Right hindlimb (tissue), 1 donor: ENCODE data around the gene AURKAIP1.
"Not testable (repeated sequence)": the region's sequence is repeated elsewhere in the genome, so short reads cannot be mapped to it uniquely, and the experiment has no call there.

ENCODE experiments used
- DNase-seq: peaks from one replicate; pipeline ENCODE4 v3.0.0-alpha.2; 2018

AURKAIP1 gene

DNA sequence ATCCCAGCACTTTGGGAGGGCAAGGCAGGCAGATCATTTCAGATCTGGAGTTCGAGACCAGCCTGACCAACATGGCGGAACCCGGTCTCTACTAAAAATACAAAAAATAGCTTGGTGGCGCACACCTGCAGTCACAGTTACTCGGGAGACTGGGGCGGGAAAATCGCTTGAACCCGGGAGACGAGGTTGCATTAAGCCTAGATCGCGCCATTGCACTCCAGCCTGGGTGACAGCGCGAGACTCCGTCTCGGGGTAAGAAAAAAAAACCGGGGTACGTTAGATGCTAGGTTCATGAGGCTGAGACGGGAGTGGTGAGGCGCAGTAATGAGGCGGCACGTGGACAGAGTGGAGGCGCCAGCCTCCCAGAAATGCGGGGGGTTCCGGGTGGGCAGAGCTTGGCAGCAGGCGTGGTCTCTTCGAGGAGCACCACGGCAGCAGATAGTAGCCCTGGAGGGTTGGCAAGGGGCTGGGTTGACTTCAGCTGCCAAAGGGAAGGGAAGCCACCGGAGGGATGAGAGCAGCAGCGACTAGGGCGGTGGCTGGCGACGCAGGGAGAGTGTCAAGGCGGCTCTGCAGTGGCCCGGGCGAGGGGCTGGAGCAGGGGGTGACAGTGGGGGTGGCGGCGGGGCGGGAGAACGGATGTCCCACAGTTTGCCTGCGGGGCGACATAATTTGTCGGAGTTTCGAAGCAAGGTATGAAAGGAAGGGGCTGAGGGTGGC, 31.3 kb upstream of the AURKAIP1 start:
- DNase-seq = no peak

DNA sequence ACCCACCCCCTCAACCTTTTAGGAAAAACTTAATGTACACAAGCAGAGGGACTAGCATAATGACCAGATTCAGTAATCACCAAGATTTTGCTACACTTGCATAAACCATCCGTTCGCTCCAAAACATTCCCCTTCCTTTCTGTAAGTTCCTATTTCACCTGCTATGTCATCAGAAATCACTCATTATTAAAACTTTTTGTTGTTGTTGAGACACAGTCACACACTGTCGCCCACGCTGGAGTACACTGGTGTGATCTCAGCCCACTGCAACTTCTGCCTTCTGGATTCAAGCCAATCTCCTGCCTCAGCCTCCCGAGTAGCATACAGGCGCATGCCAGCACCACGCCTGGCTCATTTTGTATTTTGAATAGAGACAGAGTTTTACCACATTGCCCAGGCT, 28.6 kb upstream of the AURKAIP1 start:
- no peak for DNase-seq

DNA sequence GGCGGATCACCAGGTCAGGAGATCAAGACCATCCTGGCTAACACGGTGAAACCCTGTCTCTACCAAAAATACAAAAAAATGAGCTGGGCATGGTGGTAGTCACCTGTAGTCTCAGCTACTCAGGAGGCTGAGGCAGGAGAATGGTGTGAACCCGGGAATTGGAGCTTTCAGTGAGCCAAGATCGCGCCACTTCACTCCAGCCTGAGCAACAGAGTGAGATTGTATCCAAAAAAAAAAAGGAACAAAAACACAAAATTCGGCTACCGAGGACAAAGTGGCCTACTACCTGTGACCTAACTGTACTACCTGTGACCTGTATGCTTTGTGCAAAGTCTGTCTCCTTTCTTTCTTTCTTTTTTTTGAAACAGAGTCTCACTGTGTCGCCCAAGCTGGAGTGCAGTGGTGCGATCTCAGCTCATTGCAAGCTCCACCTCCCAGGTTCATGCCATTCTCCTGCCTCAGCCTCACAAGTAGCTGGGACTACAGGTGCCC, 27.9 kb upstream of the AURKAIP1 start:
- not testable (repeated sequence) for DNase-seq

DNA sequence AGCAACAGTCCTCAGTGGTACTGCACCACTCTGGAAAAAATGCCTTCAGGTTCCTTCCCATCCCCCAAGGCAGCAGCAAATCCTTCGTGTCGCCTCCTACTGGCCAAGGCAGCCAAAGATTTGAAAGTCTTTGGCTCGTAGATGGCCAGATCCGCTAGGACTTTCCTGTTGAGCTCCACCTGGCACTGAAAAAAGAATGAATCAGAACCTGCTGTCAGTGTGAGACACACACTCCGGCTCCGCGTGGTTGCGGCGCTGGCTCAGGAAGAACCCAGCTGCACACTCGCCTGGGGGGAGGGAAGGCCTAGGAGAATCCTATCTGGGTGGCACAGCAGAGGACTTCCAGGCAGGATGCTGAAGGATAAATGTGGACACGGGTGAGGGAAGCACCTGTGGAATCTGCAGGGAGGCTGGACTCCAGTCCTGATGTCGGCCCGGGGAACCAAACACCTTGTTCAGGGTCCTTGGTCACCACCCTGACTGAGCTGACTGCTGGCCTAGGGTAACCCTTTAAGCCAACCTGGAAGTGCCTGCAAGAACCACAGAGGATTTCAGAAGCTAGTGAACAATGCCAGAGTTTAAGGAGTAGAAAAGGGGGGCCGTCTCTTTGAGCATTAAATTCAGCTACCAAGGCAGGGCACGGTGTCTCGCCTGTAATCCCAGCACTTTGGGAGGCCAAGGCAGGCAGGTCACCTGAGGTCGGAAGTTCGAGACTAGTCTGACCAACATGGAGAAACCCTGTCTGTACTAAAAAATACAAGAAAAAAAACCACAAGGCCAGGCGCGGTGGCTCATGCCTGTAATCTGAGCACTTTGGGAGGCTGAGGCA, 27.3 kb upstream of the AURKAIP1 start:
- DNase-seq = no peak

DNA sequence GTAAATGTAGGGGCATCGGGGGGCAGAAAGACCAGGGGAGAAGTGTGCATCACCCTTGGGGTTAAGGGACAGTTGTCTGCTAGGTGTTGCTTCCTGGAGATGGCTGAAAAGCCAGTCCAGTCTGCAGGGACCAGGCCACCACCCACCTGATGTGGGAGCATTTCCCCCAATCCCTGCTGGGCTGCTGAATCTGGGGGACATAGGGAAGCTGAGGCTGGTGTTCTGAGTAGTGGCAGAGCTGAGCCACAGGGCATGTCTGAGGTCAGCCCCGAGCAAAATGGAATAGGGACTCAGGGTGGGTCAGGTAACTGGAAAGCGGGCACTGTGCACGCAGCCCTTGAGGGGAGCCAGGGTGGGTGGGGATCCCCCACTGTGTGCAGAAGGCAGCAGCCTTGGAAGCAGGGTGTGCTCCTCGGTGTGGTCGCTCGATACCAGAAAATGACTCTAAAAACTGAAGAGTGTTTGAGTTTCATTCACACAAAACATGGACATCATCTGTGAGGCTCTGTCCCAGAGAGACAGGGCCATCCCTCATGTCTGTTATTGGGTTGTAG, 26.5 kb upstream of the AURKAIP1 start:
- DNase-seq = no peak

DNA sequence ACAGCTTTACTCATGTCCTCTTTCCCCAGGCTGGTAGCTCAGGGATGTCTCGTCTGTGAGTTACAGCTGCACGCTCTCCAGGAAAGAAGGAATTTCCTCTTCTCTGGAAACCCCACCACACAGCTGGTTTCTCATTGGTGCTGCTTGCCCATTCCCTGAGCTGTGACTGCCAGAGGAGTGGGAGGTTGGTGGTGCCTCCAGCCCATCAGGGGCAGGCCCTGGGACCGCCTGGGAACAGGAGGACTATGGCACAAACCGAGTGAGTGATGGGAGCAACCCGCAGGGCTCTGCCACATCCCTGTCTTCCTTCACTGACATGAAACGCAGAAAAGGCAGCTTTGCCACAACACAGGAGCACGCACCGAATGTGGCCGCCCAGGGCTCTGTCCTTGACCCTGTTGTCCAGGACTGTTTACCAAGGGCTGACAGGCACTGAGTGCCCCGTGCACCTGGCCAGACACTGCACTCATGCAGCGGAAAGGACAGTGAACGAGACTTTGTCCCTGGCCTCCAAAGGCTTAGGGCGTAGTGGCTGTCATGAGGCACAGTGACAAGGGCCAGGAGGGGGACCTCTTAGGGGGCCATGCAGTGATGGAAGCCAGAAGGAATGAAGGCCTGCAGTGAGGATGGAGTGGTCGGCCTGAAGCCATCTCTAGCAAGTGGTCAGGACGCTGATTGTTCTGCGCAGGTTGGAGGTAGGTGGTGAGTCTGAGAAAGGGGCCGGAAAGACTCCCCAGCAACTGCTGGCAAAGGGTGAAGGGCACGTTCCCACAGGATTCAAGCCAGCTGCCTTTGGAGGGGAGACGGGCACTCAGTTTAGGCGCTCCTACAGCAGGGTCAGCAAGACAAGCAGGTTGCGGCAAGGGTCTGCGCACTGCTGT, 25.8 kb upstream of the AURKAIP1 start:
- DNase-seq = no peak

DNA sequence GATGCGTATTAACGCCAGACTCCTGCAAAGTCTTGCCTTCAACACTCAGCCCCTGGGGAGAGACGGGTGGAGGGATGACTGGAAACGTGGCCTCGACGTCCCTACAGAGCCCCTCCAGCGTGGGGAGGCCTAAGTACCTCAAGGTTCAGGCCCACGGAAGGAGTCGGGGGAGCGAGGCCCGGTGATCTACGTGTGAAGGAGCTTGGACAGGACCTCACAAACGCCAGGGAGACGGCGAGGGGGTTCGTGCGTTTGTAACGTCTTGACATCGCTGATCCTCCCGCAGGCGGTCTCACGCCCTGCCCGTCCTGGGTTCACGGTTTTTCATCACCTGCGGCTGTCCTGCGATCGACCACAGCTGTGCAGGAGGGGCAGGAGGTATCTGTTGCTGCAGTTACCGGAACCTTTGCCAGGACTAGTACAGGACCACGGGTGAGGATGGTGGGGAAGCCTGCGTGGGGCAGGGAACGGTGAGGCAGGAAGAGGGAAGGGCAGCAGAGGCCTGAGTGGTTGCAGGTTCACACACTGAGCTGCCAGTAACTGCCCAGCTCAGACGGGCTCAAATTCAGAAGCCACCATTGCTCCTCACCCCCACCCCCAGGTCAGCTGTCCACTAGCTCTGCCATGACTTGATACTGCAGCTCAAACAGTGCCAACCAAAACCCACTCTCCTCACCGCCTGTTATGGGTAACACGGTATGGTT, 25.0 kb upstream of the AURKAIP1 start:
- no peak for DNase-seq

DNA sequence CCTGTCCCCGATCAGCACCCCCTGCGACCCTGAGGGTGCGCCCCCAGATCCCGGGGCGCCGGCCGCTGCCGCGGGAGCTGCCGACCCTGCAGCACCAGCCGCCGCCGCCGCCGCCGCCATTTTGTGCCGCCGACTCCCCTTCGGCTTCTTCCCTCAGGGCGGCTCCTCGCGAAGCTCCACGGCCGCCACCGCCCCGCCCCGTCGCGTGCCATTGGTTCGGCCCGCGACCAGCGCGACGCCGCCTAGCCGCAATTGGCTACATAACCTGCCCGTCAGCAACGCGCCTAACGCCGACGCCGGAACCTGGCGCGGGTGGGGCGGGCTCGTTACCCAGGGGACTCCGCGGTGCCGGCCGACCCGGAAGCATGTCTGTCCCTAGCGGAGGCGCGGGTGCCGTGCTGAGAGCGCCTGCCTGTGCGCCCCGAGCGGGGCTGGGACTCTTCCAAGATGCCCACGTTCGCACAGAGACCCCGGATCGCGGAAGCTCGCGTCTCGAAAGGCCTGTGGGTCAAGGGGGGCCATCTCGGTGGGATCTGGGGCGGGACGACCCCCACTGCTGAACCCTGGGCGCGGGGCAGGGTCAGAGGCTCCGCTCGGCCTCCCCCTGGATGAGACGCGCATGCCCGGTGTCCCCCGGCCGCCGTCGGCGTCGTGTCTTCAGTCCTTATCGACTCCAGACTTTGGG, 24.3 kb upstream of the AURKAIP1 start, which contains the start of gene CCNL2:
Gene CCNL2, minus strand, starts transcription at position 149 of the 685 bp plus-strand sequence. Its CDS starts 29 bp downstream, at position 120.
- peak; percentile 98 for DNase-seq

DNA sequence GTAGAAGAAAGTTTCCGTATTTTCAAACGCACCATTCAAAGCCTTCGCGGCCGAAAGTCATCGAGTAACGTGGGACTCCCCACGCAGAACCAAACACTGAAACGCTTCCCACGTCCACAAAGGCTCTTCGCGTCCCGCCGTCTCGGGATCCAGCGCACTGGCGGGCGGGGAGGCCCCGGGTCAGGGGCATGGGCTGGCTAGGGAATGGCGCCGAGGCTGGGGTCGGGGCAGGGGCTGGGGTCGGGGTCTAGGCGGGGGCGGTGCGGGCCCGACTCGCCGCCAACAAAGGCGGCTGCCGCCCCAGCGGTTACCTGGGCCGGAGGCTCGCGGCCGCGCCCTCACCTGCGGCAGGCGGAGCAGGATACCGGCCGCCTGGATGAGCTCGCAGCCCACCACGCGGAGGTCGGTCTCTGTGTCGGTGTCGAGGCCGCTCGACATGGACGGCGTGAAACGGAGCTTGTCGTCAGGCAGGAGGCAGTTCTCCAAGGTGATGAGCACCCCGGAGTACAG, 23.7 kb upstream of the AURKAIP1 start:
- DNase-seq = no peak

DNA sequence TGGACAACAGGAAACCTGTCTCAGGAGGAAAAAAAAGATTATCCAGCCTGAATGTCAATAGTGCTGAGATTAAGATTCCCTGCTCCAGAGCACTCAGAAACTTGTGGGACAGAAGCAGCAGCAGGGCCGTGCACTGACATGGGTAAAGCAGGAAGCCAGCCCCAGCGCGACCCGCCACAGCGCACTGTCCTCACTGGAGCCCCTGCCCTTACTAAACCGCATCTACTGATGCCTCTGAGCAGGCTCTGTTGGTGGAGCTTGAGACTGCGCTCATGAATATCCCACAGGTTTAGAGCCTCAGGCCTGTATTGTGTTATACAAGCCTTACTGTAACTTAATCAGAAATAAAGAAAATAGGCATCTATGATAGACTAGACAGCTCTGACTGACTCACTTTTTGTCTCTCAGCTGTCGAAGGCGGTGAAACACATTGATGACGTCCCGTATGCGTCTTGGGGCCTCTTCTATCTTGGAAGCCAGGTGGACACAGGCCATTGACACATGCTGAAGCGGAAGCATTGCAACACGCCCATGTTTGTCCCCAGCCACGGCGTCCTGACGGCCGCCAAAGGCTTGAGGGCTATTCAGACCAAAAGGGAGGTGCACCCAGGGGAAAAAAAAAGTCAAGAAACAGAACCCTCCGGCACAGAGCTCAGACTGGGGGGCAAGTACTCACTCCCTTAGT, 23.0 kb upstream of the AURKAIP1 start:
- no peak for DNase-seq

DNA sequence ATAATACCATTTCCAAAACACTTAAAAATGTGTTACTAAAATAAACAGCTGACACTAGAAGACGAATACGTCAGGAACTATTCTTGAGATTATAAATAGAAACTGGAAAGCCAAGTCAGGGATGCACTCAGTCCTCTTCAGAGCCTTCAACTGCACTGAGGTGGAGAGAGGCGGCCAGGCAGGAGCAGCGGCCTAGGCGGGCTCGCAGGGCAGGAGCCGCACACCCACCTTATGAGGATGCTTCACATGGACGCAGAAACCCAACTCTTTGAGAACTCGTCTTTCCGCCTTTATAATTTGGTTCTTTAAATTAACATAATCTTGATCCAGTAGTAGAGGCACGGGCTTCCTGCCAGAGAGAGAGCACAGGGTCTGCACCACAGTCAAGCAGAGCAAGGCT, 20.2 kb upstream of the AURKAIP1 start:
- no peak for DNase-seq

DNA sequence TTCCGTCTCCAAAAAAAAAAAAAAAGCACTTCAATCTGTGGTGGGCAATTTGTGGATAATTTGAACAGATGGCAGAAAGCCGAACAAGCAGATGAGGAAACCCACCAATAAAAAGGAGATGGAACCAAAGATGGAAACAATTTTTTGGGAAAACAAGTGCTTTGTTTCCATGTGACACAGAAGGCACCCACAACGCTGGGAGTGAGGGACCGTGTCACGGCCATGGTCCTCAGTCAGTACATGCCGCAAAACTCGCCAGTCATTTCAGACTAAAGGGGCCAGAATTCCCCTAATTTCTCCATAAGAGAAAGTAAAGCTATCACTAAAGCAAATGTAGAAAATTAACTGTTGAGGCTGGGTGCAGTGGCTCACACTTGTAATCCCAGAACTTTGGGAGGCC, 19.1 kb upstream of the AURKAIP1 start:
- DNase-seq = no peak

DNA sequence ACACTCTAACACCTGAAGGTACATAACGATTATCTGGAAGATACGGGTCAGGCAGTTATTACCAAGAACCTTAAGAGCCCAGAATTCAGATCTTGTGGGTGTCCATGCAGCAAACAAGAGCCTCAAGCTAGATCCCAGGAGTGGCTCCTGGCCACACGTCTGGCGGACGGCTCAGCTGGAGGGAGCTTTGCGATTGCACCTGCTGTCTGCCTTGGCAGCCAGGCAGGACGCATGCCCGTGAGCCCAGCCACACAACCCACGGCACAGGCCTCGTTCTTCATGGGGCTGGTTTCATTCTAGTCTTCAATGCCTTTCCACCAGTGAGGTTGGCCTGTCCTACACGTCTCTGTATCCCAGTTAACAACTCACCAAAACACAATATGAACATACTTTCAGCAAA, 18.4 kb upstream of the AURKAIP1 start:
- no peak for DNase-seq

DNA sequence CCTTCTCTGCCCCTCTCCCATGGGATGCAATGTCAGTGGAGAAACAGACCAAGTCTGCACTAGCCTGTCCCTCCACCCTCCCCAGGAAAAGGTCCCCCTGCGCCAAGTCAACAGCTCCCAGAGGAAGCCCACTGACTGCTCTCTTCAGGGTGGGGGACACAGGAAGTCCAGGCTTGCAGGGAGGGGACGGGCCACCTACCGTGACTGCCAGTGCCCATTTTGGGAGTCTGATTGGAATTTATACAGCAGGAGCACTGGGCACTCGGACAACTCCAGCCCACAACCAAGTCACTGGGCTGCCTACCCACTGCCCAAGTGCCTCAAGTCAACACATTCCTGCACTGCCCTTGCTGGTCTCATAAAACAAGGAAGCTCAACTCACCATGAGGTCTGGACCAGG, 18.0 kb upstream of the AURKAIP1 start:
- no peak for DNase-seq

DNA sequence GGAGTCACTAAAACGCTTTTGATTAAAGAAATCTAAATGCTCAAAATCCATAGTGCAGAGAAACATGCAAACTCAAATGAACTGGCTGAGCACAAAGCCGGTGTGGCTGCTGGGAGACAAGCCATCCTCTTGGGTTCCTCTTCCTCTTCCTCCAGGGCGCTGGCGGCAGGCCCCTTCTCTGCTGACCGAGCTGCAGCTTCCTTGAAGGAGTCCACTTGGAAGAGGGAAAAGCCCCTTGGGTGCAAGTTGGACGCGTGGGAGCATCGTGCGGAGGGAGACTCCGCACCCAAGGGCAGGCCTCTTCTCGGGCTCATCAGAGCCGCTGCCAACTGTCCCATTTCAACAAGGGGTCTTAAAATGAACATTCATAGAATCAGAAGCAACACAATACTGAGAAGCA, 16.2 kb upstream of the AURKAIP1 start:
- no peak for DNase-seq

DNA sequence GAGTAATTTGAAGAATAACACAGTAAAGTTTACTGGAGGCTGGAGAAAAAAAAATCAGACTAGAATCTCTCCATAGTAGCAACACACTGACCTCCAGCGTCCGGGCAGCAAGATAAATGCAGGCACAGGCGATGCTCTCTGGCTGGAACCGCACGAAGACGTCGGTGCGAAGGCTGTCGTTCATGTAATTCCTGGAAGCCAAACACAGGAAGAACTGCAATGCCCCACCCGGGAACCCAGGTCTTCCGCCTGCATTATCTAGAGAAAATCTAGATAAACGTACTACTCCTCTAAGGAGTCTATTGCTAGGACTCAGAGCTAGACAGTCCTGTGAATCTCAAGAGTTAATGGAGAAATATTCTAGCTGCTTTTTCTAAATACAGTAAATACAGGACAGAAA, 15.7 kb upstream of the AURKAIP1 start:
- no peak for DNase-seq

DNA sequence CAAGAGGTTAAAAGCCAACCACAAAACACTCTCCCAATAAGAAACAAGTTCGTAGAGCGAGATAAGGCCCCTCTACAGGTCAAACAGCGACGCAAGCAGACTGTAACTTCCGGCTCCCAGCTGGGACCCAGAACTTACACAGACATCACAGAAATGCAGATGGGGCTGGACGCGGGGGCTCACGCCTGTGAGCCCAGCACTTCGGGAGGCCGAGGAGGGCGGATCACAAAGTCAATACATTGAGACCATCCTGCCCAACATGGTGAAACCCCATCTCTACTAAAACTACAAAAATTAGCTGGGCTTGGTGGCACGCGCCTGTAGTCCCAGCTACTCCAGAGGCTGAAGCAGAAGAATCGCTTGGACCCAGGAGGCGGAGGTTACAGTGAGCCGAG, 13.1 kb upstream of the AURKAIP1 start:
- DNase-seq = no peak

DNA sequence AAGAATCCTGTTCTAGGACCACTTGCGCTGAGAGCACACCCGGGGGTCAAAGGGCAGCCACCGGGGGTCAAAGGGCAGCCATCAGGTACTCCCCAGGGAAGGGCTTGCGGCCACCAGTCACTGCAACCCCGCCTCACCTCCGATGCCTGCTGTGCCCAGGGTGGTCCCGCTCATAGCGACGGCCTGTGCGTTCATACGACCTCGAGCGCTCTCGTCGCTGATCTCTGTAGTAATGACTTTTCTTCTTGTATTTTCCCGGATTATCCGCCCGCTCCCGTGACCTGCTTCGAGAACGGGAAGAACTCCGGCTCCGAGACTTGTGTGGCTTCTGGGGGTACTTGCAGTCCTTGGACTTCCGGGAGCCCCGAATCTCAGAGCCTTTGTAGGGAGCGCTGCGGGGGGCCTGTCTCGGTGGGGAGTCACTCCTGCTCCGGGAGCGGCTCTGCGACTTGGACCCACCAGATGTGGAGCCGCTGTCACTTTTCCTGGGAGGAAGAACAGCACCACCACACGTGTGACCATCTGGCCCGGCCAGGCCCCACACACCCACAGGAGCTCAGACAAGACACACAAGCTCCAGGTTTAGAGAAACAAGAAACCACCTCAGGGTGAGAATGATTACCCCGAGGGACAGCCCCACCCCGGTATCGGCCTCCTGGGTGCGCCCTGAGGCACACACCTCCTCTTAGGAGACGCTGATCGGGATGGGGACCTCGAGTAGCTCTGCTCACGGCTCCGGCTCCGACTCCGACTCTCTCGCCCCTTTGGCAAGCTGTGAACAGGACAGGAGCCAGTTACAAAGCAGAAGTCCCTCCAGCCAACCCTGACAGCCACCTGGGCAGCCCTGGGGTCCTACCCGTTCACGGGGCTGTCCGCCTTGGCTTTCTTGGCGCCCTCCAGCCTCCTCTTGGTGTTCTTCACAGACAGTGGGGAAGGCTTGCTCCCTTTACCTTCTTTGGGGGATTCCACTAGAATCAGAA, 12.4 kb upstream of the AURKAIP1 start:
- DNase-seq = no peak

DNA sequence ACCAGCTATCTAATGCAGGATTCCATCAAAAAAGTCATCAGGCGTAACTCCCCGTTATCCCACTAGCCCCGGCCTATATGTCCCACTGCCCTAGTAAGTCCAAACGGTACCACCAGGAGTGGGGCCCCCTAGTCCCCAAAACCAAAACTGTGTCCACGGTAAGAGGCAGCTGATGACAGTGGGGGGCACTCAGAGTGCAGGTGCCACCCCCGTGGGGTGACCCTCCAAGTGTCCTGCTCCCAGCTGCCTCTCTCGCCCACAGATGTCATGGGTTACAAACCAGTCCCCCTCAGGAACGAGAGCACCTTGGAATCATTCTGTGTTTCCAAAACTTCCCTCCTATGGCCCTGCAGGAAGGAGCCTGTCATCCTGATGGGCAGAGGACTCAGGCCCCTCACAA, 10.9 kb upstream of the AURKAIP1 start:
- no peak for DNase-seq
